HG03457 (cell line): ENCODE measurements around the gene TMEM86A.

ENCODE experiments used
- ATAC-seq: cut with Tn5 transposase; IDR thresholded peaks from one replicate; pipeline ENCODE4 v1.9.1; 2021; ENCODE audit warnings: moderate number of reproducible peaks; ENCODE audit not compliant: unreplicated experiment

The TMEM86A gene

DNA sequence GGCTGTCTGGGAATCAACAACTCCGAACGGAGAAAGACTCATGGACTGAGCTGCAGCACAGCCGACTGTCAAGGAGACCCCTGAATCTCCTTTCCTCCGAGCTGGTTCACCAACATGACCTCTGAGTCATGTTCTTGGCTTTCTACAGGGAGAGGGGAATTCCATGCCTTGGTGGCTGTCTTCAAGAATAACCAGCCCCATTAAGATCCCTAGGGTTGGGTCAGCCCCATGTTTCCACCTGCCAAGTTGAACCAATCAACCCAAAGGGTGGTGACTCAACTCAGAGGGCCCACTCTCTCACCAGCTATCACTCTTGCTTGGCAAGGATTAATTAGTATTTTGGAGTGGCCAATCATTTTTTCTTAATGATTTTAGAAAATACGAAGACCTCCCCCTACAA is 55.7 kb downstream of the TMEM86A start:
- no peak for ATAC-seq
